HG02623 (cell line): Measurements from ENCODE around the gene AADAT.
A peak's percentile ranks its signal among the peaks of the same experiment; 100 is the strongest.

Experiments used
- ATAC-seq: cut with Tn5 transposase; IDR thresholded peaks from one replicate; pipeline ENCODE4 v1.9.1; 2021; ENCODE audit warnings: moderate library complexity; ENCODE audit not compliant: unreplicated experiment

AADAT gene

GRCh38 chr4:170035231-170035630 lies 54.5 kb downstream of the AADAT start:
- ATAC-seq, result no peak

- no peak for ATAC-seq
Measured at GRCh38 chr4:170033999-170034398, 55.8 kb downstream of the AADAT start.

DNA sequence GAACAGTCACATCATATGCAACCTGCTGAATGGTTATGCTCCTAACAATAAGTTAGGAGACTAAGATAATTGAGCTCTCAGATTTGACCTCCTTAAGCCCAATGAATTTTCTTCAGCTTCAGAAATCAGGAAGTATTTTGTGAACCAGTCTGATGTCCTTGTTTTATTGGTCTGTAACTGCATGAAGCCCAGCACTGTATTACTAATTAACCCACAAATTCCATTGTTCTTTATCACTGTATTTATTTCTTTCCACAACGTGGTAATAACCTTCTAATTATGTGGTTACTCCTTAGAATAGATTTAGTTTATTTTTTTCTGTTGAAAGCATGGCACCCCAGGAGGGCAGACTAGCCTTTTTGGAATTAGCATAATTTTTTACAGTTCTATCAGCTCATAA lies 59.6 kb downstream of the AADAT start:
- no peak for ATAC-seq

DNA sequence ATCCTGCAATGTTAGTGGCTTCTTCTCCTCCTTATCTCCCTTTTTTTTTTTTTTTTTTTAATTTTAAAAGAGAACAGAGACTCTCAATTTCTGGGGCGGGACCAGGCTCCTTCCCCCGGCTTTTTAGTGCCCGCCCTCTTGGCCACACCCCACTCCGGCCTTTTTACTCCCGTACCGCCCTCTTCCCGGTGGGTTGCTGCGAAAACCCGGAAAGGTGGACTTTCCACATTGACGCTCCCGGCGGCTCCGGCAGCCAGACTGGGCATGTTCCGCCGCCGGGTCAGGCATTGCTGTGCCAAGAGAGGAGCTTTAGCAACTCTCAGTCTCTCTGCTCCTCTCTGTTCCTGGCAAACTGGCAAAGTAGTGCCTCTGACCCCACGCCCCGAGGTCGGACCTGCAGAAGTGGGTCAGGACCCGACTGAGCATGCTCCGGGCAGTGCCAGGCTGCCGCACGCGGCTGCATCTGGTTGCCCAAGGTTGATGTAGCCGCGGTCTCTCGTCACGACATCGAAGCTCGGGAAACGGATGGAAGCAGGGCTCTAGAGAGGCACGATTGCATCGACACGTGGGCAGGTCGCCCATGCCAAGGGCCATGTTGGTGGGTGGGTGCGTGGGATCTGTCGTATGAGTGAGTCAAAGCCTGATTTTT lies 62.5 kb downstream of the AADAT start:
- peak; percentile 57 for ATAC-seq

GRCh38 chr4:170026253-170027021 lies 63.3 kb downstream of the AADAT start, which contains the start of gene MFAP3L:
MFAP3L (minus strand) TSS chr4:170026395; CDS start chr4:170005877, 20,518 bp downstream.
- ATAC-seq, result peak; percentile 77

GRCh38 chr4:170025523-170026252 lies 64.1 kb downstream of the AADAT start:
- no peak for ATAC-seq

- no peak for ATAC-seq
Measured at GRCh38 chr4:170022211-170022610, 67.5 kb downstream of the AADAT start.

DNA sequence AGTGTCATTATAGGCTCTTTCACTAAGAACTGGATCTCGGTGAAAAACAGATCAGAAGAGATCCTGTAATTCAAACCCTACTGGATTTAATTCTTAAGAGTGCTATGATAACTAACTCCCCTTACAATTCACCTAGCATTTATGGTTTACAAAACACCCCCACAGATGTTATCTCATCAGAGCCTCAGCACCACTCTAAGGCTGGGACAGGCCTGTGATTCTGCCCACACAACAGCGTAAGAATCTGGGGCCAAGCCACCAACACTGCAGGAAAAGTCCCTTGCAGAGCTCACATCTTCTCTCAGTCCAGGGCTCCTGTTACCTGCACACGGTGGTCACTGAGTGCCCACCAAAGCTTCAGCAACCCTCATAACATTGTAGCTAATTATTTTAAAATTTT lies 72.5 kb downstream of the AADAT start:
- ATAC-seq, result no peak

DNA sequence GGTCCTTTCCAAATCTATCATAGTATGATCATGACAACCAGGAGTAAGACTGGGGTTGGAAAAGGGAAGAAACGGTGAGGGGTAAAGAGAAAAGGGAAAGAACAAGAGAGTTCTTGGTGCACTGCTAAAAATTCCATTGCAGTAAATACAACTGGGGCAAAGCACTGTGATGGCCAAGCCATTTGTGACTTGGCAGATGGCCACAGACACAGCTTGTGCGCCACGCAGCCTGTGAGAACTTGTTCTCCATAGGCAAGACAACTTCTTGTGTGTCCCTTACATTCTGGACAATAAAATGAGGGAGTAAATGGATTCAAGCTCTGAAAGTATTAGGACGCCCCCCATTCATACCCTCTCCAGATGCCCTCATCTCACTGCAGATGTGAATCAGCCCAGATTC lies 74.5 kb downstream of the AADAT start:
- ATAC-seq, result no peak

DNA sequence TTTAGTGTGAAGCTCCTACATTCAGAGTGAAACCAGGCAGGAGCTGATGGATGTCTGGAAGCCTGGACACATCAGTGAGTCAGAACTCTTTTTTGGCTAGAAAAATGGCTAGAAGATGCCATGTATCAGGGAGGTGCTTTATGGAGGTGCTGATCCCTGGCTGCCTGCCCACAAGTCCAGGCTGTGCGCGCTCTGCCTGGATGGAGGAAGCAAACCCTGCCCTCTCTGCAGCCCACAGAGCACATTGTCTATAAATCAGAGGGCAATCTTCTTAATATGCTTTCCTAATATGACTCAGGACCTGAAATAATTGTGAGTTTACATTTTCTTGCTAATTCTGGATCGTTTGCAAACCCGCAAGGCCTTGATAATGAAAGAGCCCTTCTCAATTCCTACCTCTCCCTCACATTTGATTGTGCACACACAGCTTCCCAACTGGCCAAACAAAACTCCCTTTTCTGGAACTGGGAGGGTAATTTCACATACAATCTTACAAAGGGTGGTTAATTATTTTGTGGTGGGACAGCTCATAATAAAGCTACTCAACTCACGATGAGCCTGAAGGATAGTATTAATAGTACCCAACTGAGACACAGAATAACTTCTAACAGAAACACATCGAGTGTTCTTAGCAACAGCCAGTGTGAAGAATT lies 75.3 kb downstream of the AADAT start:
- ATAC-seq, result no peak

- no peak for ATAC-seq
Measured at GRCh38 chr4:170012629-170012958, 77.2 kb downstream of the AADAT start.

GRCh38 chr4:170011921-170012628 lies 77.7 kb downstream of the AADAT start:
- no peak for ATAC-seq
